ENCODE data around the gene HS2ST1. TPM values are rescaled to one million over a fixed set of nuclear protein-coding genes. Genes with fewer than 3 reads are reported as not detected.

Gene HS2ST1
- total and polyA plus RNA-seq, 2 donors (not counting 3 experiments of a cell fraction or from before 2014, with no cell fraction given) = 5.5 to 31.2 TPM

DNA sequence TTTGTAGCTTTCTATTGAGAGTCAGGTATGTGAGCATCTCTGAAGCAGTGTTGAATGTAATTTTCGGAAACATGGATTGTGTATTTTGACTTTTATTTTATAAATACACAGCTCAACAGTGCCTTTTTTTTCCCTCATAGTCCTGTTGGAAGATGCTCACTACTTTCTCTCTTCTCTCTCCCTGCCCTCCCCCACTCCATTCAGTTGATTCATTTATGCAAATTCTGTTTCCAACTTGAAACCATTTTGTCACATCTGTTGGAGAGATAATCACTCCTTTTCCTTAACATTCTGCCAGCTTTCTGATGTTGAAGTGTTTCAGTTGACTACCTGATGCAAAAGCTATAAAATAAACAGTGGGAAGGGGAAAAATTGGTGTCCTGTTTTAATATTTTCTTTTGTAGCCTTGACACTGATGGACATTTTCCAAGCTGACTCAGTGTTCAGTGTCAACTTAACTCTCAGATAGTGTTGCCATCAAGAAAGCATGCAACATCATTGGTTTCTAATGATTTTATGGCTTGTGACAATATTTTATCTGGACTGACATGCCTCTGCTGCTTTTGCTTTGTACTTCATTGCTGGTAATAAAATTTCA is 194.5 kb downstream of the HS2ST1 start:
- Histone ChIP-seq H3K79me2 (ENCODE audit: control insufficient read depth, insufficient read depth, low read length) (no peaks in the 10 kb centered on the region), H2AFZ (ENCODE audit: low read depth, low read length) (no peak overlapping the region), H3K4me3 (replicated peaks in 1 of 3; ENCODE audit: insufficient read depth in 1 of 3, low read depth in 1 of 3, low read length in 3 of 3) (no peak overlapping the region), H3K9me1 (replicated peaks; ENCODE audit: control insufficient read depth, extremely low read depth, insufficient read depth, low read length) (no peaks in the 10 kb centered on the region), H3K4me1 (ENCODE audit: control insufficient read depth, extremely low read depth, insufficient read depth, low read length) (no peaks in the 10 kb centered on the region), H3K27ac (ENCODE audit: insufficient read depth, low read depth, low read length) (no peak overlapping the region), H3K9ac (replicated peaks; ENCODE audit: extremely low read depth, insufficient read depth, low read length) (no peak overlapping the region), H3K36me3 (ENCODE audit: control insufficient read depth in 2 of 2, extremely low read depth in 1 of 2, insufficient read depth in 2 of 2, low read length in 2 of 2) (no peaks in the 10 kb centered on the region), H3K4me2 (ENCODE audit: insufficient read depth, low read length) (no peak overlapping the region), H3K27me3 (ENCODE audit: control insufficient read depth in 2 of 2, insufficient read depth in 2 of 2, low read length in 2 of 2) (no peaks in the 10 kb centered on the region), H3K9me3 (replicated peaks; ENCODE audit: control insufficient read depth, insufficient read depth, low read length) (no peaks in the 10 kb centered on the region), H4K20me1 (replicated peaks; ENCODE audit: control insufficient read depth, extremely low read depth, insufficient read depth, low read length) (no peaks in the 10 kb centered on the region)
- TF ChIP-seq FOS (IDR thresholded peaks at IDR 0.05; ENCODE audit: borderline replicate concordance, insufficient read depth, low read length) (no peak), POLR2AphosphoS5 (IDR thresholded peaks at IDR 0.05; ENCODE audit: insufficient read depth, low read depth, low read length) (no peak), MYC (IDR thresholded peaks at IDR 0.05; ENCODE audit: low read depth, low read length) (no peak), EZH2 (IDR thresholded peaks at IDR 0.05; ENCODE audit: borderline replicate concordance, low read depth, low read length, severe bottlenecking) (no peak), JUN (IDR thresholded peaks at IDR 0.05; ENCODE audit: borderline replicate concordance, insufficient read depth, insufficient read length, low read depth) (no peak), POLR2A (IDR thresholded peaks at IDR 0.05; ENCODE audit: low read depth, low read length) (no peak), GATA2 (IDR thresholded peaks at IDR 0.05; ENCODE audit: insufficient read depth, insufficient read length, low read depth, low read length) (no peak)
- TF ChIP-seq, protein P1, sequence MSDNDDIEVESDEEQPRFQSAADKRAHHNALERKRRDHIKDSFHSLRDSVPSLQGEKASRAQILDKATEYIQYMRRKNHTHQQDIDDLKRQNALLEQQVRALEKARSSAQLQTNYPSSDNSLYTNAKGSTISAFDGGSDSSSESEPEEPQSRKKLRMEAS (IDR thresholded peaks at IDR 0.05; ENCODE audit: insufficient read depth, insufficient read length) = no peak
- TF ChIP-seq, protein P2, sequence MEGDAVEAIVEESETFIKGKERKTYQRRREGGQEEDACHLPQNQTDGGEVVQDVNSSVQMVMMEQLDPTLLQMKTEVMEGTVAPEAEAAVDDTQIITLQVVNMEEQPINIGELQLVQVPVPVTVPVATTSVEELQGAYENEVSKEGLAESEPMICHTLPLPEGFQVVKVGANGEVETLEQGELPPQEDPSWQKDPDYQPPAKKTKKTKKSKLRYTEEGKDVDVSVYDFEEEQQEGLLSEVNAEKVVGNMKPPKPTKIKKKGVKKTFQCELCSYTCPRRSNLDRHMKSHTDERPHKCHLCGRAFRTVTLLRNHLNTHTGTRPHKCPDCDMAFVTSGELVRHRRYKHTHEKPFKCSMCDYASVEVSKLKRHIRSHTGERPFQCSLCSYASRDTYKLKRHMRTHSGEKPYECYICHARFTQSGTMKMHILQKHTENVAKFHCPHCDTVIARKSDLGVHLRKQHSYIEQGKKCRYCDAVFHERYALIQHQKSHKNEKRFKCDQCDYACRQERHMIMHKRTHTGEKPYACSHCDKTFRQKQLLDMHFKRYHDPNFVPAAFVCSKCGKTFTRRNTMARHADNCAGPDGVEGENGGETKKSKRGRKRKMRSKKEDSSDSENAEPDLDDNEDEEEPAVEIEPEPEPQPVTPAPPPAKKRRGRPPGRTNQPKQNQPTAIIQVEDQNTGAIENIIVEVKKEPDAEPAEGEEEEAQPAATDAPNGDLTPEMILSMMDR (IDR thresholded peaks at IDR 0.05; ENCODE audit: extremely low read depth in 1 of 2, insufficient read depth in 1 of 2, low read depth in 1 of 2, low read length in 2 of 2) = no peak
- POLR2A ChIA-PET = no interaction called here
- no TSS peak for BruUV-seq (replicated peaks)
- DNase-seq (ENCODE audit: low read depth, low spot score) (no peak), FAIRE-seq (no peak)
- CTCF ChIA-PET = interaction anchor here (1.7 kb wide), 1 partner anchor 12 kb away, joined by 6 read pairs; no protein-coding TSS in a partner anchor
- dilution Hi-C loops (cut with MboI; ENCODE audit: extremely low pct_ligation_motif_present, low sequenced_read_pairs) (no loop called here), intact Hi-C loops (cut with micrococcal nuclease) (no loop called here)
